ENCODE results near the gene MRPL48. TPM values are rescaled to one million over a fixed set of nuclear protein-coding genes. Genes with fewer than 3 reads are reported as not detected.

The MRPL48 gene
- total RNA-seq, 1 donor from 2014 or later: 51.4 TPM

- Mint-ChIP-seq H3K27me3 (ENCODE audit: low read depth) (no peaks in the 10 kb centered on the region), H3K27ac (ENCODE audit: unreplicated experiment) (no peak overlapping the region), H3K9me3 (no peaks in the 10 kb centered on the region), H3K36me3 (ENCODE audit: low read depth) (no peaks in the 10 kb centered on the region), H3K4me3 (no peak overlapping the region), H3K4me1 (no peaks in the 10 kb centered on the region)
- TF ChIP-seq CTCF (conservative IDR thresholded peaks at IDR 0.05): no peak
- no peak for DNase-seq (ENCODE audit: low read depth, low spot score)
These were observed 50.9 kb downstream of the MRPL48 start for GRCh38 chr11:73838443-73839122.

- Mint-ChIP-seq H3K27me3 (ENCODE audit: low read depth) (no peaks in the 10 kb centered on the region), H3K4me3 (no peak overlapping the region), H3K36me3 (ENCODE audit: low read depth) (no peaks in the 10 kb centered on the region), H3K27ac (ENCODE audit: unreplicated experiment) (no peak overlapping the region), H3K9me3 (no peaks in the 10 kb centered on the region), H3K4me1 (no peaks in the 10 kb centered on the region)
- TF ChIP-seq CTCF (conservative IDR thresholded peaks at IDR 0.05): no peak
- DNase-seq (ENCODE audit: low read depth, low spot score): no peak
These were observed 51.4 kb downstream of the MRPL48 start for GRCh38 chr11:73839123-73839457.

- Mint-ChIP-seq H3K36me3 (ENCODE audit: low read depth) (peaks cover 8% of the 10 kb centered on the region), H3K27me3 (ENCODE audit: low read depth) (no peaks in the 10 kb centered on the region), H3K4me1 (peaks cover 6% of the 10 kb centered on the region), H3K4me3 (no peak overlapping the region), H3K27ac (ENCODE audit: unreplicated experiment) (no peak overlapping the region), H3K9me3 (no peaks in the 10 kb centered on the region)
- DNase-seq (ENCODE audit: low read depth, low spot score): no peak
- TF ChIP-seq CTCF (conservative IDR thresholded peaks at IDR 0.05): no peak
These were observed 63.5 kb downstream of the MRPL48 start for GRCh38 chr11:73851046-73851764.

- DNase-seq (ENCODE audit: low read depth, low spot score): no peak
- no peak overlapping the region for H3K4me3 Mint-ChIP-seq
- H3K9me3 Mint-ChIP-seq: no peaks in the 10 kb centered on the region
- H3K4me1 Mint-ChIP-seq: peaks cover 14% of the 10 kb centered on the region
- peaks cover 8% of the 10 kb centered on the region for H3K36me3 Mint-ChIP-seq (ENCODE audit: low read depth)
- TF ChIP-seq CTCF (conservative IDR thresholded peaks at IDR 0.05): no peak
- no peaks in the 10 kb centered on the region for H3K27me3 Mint-ChIP-seq (ENCODE audit: low read depth)
- H3K27ac Mint-ChIP-seq (ENCODE audit: unreplicated experiment): no peak overlapping the region
These were observed 64.4 kb downstream of the MRPL48 start for GRCh38 chr11:73852049-73852448.

- Mint-ChIP-seq H3K36me3 (ENCODE audit: low read depth) (peaks cover 8% of the 10 kb centered on the region), H3K9me3 (no peaks in the 10 kb centered on the region), H3K27me3 (ENCODE audit: low read depth) (no peaks in the 10 kb centered on the region), H3K27ac (ENCODE audit: unreplicated experiment) (no peak overlapping the region), H3K4me1 (peaks cover 15% of the 10 kb centered on the region), H3K4me3 (no peak overlapping the region)
- DNase-seq (ENCODE audit: low read depth, low spot score): no peak
- no peak for TF ChIP-seq CTCF (conservative IDR thresholded peaks at IDR 0.05)
These were observed 67.0 kb downstream of the MRPL48 start for GRCh38 chr11:73854680-73855079.

Measured in neural crest cell (in vitro differentiated cells).